Measurements from ENCODE around the gene NR2F2.

DNA sequence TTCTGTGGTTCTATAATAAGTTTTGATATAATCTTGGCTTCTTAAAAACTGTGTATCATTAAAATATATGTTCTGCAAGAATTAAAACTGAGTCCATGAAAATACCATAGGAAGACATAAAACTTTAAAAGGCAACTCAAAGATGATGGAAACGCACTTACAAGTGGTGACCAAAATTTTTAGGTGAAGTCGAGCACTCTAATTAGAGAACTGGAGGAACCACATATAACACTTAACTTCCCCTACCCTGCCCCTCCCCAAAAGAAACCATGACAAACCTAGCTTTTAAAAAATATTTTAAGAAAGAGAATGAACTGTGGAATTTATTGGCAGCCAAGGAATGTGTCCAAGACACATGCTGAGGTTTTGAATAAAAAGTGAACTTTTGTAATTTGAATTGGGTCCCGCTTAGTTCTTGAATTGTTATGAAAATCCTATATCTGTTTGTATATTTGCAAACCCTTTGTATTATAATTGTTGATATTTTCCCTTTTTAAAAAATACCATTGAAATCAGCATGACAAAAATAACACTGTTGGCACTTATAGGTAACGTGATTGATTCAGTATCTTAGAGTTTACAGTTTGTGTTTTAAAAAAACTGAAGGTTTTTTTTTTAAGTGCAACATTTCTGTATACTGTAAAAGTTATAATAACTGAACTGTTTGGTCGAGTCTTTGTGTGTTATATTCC is 7.7 kb downstream of the NR2F2 start:
- TF ChIP-seq, protein P1, sequence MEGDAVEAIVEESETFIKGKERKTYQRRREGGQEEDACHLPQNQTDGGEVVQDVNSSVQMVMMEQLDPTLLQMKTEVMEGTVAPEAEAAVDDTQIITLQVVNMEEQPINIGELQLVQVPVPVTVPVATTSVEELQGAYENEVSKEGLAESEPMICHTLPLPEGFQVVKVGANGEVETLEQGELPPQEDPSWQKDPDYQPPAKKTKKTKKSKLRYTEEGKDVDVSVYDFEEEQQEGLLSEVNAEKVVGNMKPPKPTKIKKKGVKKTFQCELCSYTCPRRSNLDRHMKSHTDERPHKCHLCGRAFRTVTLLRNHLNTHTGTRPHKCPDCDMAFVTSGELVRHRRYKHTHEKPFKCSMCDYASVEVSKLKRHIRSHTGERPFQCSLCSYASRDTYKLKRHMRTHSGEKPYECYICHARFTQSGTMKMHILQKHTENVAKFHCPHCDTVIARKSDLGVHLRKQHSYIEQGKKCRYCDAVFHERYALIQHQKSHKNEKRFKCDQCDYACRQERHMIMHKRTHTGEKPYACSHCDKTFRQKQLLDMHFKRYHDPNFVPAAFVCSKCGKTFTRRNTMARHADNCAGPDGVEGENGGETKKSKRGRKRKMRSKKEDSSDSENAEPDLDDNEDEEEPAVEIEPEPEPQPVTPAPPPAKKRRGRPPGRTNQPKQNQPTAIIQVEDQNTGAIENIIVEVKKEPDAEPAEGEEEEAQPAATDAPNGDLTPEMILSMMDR (IDR thresholded peaks at IDR 0.05): no peak
- TF ChIP-seq POLR2A (IDR thresholded peaks at IDR 0.05): no peak

Measured in lower leg skin (tissue), 3 donors.